Measurements from ENCODE around the gene BRPF1.

Gene BRPF1

GRCh38 chr3:9736831-9737230 is 5.3 kb downstream of the BRPF1 start:
- Histone ChIP-seq H3K36me3 (ENCODE audit: control insufficient read depth, insufficient read depth, low read length) (peaks cover 88% of the 10 kb centered on the region), H3K9ac (ENCODE audit: low read length) (no peak overlapping the region), H3K27me3 (ENCODE audit: control insufficient read depth, insufficient read depth, low read length) (no peaks in the 10 kb centered on the region), H3K4me1 (ENCODE audit: control insufficient read depth, insufficient read depth, low read length) (peaks cover 6% of the 10 kb centered on the region), H3K27ac (ENCODE audit: low read depth, low read length) (no peak overlapping the region), H3K4me3 (ENCODE audit: low read depth, low read length) (no peak overlapping the region), H3K9me3 (ENCODE audit: control insufficient read depth, insufficient read depth, low read depth, low read length) (no peaks in the 10 kb centered on the region)

- Histone ChIP-seq H3K9me3 (ENCODE audit: control insufficient read depth, insufficient read depth, low read depth, low read length) (no peaks in the 10 kb centered on the region), H3K4me3 (ENCODE audit: low read depth, low read length) (no peak overlapping the region), H3K36me3 (ENCODE audit: control insufficient read depth, insufficient read depth, low read length) (peaks cover 97% of the 10 kb centered on the region), H3K27ac (ENCODE audit: low read depth, low read length) (no peak overlapping the region), H3K9ac (ENCODE audit: low read length) (no peak overlapping the region), H3K4me1 (ENCODE audit: control insufficient read depth, insufficient read depth, low read length) (no peaks in the 10 kb centered on the region), H3K27me3 (ENCODE audit: control insufficient read depth, insufficient read depth, low read length) (no peaks in the 10 kb centered on the region)
Measured at GRCh38 chr3:9739181-9739580, 7.6 kb downstream of the BRPF1 start.

DNA sequence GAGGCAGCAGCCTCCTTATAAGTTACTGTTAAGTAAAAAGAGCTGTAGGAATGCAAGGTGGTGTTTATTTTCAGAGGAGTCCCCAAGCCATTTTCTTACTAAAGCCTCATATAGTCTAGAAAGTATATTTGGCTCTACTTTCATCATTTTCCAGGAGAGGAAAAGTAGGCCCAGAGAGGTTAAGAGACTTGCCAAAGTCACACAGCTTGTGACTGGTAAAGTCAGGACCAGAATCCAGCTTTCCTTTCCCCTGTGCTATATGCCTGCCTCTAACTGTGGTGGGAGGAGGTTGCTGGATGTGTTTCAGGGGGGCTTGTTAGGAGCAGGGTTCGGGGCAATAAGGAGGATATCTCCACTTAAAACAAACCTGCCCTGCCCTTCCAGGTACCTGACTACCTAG is 11.0 kb downstream of the BRPF1 start:
- no peaks in the 10 kb centered on the region for H3K27me3 ChIP-seq (ENCODE audit: control insufficient read depth, insufficient read depth, low read length)
- no peak overlapping the region for H3K27ac ChIP-seq (ENCODE audit: low read depth, low read length)
- H3K36me3 ChIP-seq (ENCODE audit: control insufficient read depth, insufficient read depth, low read length): peaks cover 100% of the 10 kb centered on the region
- H3K4me1 ChIP-seq (ENCODE audit: control insufficient read depth, insufficient read depth, low read length): no peaks in the 10 kb centered on the region
- no peaks in the 10 kb centered on the region for H3K9me3 ChIP-seq (ENCODE audit: control insufficient read depth, insufficient read depth, low read depth, low read length)
- H3K9ac ChIP-seq (ENCODE audit: low read length): no peak overlapping the region
- no peak overlapping the region for H3K4me3 ChIP-seq (ENCODE audit: low read depth, low read length)

GRCh38 chr3:9743548-9743947 is 12.0 kb downstream of the BRPF1 start:
- no peaks in the 10 kb centered on the region for H3K9me3 ChIP-seq (ENCODE audit: control insufficient read depth, insufficient read depth, low read depth, low read length)
- no peak overlapping the region for H3K27ac ChIP-seq (ENCODE audit: low read depth, low read length)
- H3K4me1 ChIP-seq (ENCODE audit: control insufficient read depth, insufficient read depth, low read length): no peaks in the 10 kb centered on the region
- H3K27me3 ChIP-seq (ENCODE audit: control insufficient read depth, insufficient read depth, low read length): no peaks in the 10 kb centered on the region
- no peak overlapping the region for H3K9ac ChIP-seq (ENCODE audit: low read length)
- peaks cover 100% of the 10 kb centered on the region for H3K36me3 ChIP-seq (ENCODE audit: control insufficient read depth, insufficient read depth, low read length)
- no peak overlapping the region for H3K4me3 ChIP-seq (ENCODE audit: low read depth, low read length)

DNA sequence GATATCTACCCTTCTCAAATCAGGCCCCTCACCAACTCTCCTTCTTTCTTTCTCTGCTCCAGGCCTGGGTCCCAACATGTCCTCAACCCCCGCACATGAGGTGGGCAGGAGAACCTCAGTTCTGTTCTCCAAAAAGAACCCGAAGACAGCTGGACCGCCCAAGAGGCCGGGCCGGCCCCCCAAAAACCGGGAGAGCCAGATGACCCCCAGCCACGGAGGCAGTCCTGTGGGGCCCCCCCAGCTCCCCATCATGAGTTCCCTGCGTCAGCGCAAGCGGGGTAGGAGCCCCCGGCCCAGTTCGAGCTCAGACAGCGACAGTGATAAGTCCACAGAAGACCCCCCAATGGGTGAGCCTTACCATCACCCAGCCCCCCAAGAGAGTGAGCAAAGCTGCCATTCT is 12.6 kb downstream of the BRPF1 start:
- H3K4me3 ChIP-seq (ENCODE audit: low read depth, low read length): no peak overlapping the region
- no peak overlapping the region for H3K9ac ChIP-seq (ENCODE audit: low read length)
- H3K27ac ChIP-seq (ENCODE audit: low read depth, low read length): no peak overlapping the region
- no peaks in the 10 kb centered on the region for H3K27me3 ChIP-seq (ENCODE audit: control insufficient read depth, insufficient read depth, low read length)
- H3K9me3 ChIP-seq (ENCODE audit: control insufficient read depth, insufficient read depth, low read depth, low read length): no peaks in the 10 kb centered on the region
- no peaks in the 10 kb centered on the region for H3K4me1 ChIP-seq (ENCODE audit: control insufficient read depth, insufficient read depth, low read length)
- peaks cover 95% of the 10 kb centered on the region for H3K36me3 ChIP-seq (ENCODE audit: control insufficient read depth, insufficient read depth, low read length)

DNA sequence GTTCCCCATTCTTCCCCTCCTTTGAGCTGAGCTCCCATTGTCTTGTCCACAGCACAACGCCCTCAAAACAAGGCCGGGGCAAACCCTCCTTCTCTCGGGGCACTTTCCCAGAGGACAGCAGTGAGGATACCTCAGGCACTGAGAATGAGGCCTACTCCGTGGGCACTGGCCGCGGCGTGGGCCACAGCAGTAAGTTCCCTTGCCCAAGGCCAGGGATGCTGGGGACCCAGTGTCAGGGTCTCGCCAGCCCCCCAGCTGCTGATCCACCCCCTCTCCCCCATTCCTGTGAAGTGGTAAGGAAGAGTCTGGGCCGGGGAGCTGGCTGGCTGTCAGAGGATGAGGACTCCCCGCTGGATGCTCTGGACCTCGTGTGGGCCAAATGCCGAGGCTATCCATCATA is 14.0 kb downstream of the BRPF1 start:
- peaks cover 81% of the 10 kb centered on the region for H3K36me3 ChIP-seq (ENCODE audit: control insufficient read depth, insufficient read depth, low read length)
- H3K27me3 ChIP-seq (ENCODE audit: control insufficient read depth, insufficient read depth, low read length): no peaks in the 10 kb centered on the region
- 0 out of 2 replicates have a peak, but pooled peaks cover 3% of the 10 kb centered on the region for H3K4me1 ChIP-seq (ENCODE audit: control insufficient read depth, insufficient read depth, low read length)
- H3K4me3 ChIP-seq (ENCODE audit: low read depth, low read length): no peak overlapping the region
- H3K9ac ChIP-seq (ENCODE audit: low read length): no peak overlapping the region
- H3K27ac ChIP-seq (ENCODE audit: low read depth, low read length): no peak overlapping the region
- no peaks in the 10 kb centered on the region for H3K9me3 ChIP-seq (ENCODE audit: control insufficient read depth, insufficient read depth, low read depth, low read length)

GRCh38 chr3:9746330-9746729 is 14.8 kb downstream of the BRPF1 start:
- Histone ChIP-seq H3K9ac (ENCODE audit: low read length) (no peak overlapping the region), H3K9me3 (ENCODE audit: control insufficient read depth, insufficient read depth, low read depth, low read length) (no peaks in the 10 kb centered on the region), H3K4me1 (ENCODE audit: control insufficient read depth, insufficient read depth, low read length) (0 out of 2 replicates have a peak, but pooled peaks cover 7% of the 10 kb centered on the region)

DNA sequence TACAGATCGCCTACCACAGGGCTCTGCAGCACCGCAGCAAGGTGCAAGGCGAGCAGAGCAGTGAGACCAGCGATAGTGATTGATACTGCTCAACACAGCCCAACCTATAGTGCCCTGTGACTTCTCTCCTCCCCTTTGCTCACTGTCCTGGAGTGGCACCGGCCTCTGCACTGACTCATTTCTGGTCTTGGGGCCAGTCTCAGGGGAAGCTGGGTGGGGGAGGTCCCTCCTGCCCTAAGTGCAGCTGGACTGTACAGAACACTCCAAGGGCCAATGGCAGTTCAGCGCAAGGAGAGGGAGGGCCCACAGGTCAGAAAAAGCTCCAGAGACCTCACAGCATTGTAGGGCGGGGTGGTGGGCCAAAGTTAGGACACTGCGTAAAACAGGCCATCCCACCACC is 15.7 kb downstream of the BRPF1 start:
- Histone ChIP-seq H3K27ac (ENCODE audit: low read depth, low read length) (no peak overlapping the region), H3K36me3 (ENCODE audit: control insufficient read depth, insufficient read depth, low read length) (peaks cover 75% of the 10 kb centered on the region), H3K4me1 (ENCODE audit: control insufficient read depth, insufficient read depth, low read length) (0 out of 2 replicates have a peak, but pooled peaks cover 7% of the 10 kb centered on the region), H3K9ac (ENCODE audit: low read length) (no peak overlapping the region), H3K4me3 (ENCODE audit: low read depth, low read length) (no peak overlapping the region), H3K27me3 (ENCODE audit: control insufficient read depth, insufficient read depth, low read length) (no peaks in the 10 kb centered on the region), H3K9me3 (ENCODE audit: control insufficient read depth, insufficient read depth, low read depth, low read length) (no peaks in the 10 kb centered on the region)

More at GRCh38 chr3:9746330-9746729, 14.8 kb downstream of the BRPF1 start:
- peaks cover 75% of the 10 kb centered on the region for H3K36me3 ChIP-seq (ENCODE audit: control insufficient read depth, insufficient read depth, low read length)
- no peak overlapping the region for H3K27ac ChIP-seq (ENCODE audit: low read depth, low read length)
- no peak overlapping the region for H3K4me3 ChIP-seq (ENCODE audit: low read depth, low read length)
- no peaks in the 10 kb centered on the region for H3K27me3 ChIP-seq (ENCODE audit: control insufficient read depth, insufficient read depth, low read length)

DNA sequence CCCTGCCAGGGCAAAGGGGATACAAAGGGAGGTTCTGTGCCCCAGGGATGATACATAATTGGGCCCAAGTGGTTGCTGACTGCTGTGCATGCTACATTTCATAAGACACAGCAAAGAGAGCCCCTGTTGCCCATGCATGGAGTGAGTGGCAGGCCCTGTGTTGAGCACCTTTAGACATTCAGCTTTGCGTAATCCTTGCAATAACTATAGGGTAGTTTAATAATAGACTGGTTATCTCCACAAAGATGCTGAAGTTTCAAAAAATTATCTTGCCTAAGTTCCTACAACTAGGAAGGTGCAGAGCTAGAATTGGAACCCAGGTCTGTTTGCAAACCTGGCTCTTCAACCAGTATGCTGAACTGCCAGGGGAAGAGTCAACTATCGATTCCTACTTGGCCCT is 16.5 kb downstream of the BRPF1 start:
- Histone ChIP-seq H3K9ac (ENCODE audit: low read length) (no peak overlapping the region), H3K27ac (ENCODE audit: low read depth, low read length) (no peak overlapping the region), H3K4me3 (ENCODE audit: low read depth, low read length) (no peak overlapping the region), H3K27me3 (ENCODE audit: control insufficient read depth, insufficient read depth, low read length) (no peaks in the 10 kb centered on the region), H3K36me3 (ENCODE audit: control insufficient read depth, insufficient read depth, low read length) (peaks cover 75% of the 10 kb centered on the region), H3K9me3 (ENCODE audit: control insufficient read depth, insufficient read depth, low read depth, low read length) (no peaks in the 10 kb centered on the region), H3K4me1 (ENCODE audit: control insufficient read depth, insufficient read depth, low read length) (0 out of 2 replicates have a peak, but pooled peaks cover 7% of the 10 kb centered on the region)

DNA sequence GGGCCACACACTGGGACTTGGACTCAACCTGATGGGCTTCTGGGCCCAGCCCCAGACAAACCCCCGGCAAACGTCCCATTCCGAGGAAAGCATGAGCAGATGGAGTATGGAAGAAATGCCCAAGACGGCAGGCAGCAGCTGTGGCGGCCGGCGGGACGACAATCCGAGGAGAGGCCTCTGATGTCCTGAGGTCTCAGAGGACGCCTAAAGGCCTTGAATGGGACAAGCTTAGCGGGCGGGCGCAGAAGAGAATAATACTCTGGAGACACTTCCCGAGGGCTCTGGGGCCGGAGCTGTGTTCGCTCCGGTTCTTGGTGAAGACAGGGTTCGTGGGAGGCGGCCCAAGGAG is 17.7 kb downstream of the BRPF1 start:
- 0 out of 2 replicates have a peak, but pooled peaks cover 7% of the 10 kb centered on the region for H3K4me1 ChIP-seq (ENCODE audit: control insufficient read depth, insufficient read depth, low read length)
- peak overlapping the region; percentile 76 for H3K9ac ChIP-seq (ENCODE audit: low read length)
- peaks cover 67% of the 10 kb centered on the region for H3K36me3 ChIP-seq (ENCODE audit: control insufficient read depth, insufficient read depth, low read length)
- H3K4me3 ChIP-seq (ENCODE audit: low read depth, low read length): peak overlapping the region; percentile 87
- peak overlapping the region; percentile 81; the same call in 1 of the 2 replicates for H3K27ac ChIP-seq (ENCODE audit: low read depth, low read length)
- no peaks in the 10 kb centered on the region for H3K27me3 ChIP-seq (ENCODE audit: control insufficient read depth, insufficient read depth, low read length)
- H3K9me3 ChIP-seq (ENCODE audit: control insufficient read depth, insufficient read depth, low read depth, low read length): no peaks in the 10 kb centered on the region

- H3K9ac ChIP-seq (ENCODE audit: low read length): peak within 1 kb of the TSS; percentile 76
Measured at GRCh38 chr3:9749645-9750555, 18.4 kb downstream of the BRPF1 start, which contains the start of gene OGG1. OGG1 (plus strand) TSS chr3:9749952; CDS start chr3:9750287, 335 bp downstream.

More at GRCh38 chr3:9749645-9750555, 18.4 kb downstream of the BRPF1 start, which contains the start of gene OGG1:
- Histone ChIP-seq H3K4me1 (ENCODE audit: control insufficient read depth, insufficient read depth, low read length) (0 out of 2 replicates have a peak, but pooled peaks cover 7% of the 10 kb centered on the region), H3K27me3 (ENCODE audit: control insufficient read depth, insufficient read depth, low read length) (no peaks in the 10 kb centered on the region), H3K27ac (ENCODE audit: low read depth, low read length) (peak within 1 kb of the TSS; percentile 81), H3K4me3 (ENCODE audit: low read depth, low read length) (peak within 1 kb of the TSS; percentile 87), H3K36me3 (ENCODE audit: control insufficient read depth, insufficient read depth, low read length) (peaks cover 67% of the 10 kb centered on the region), H3K9me3 (ENCODE audit: control insufficient read depth, insufficient read depth, low read depth, low read length) (no peaks in the 10 kb centered on the region)

All from HUES6 (cell line).